ENCODE data around the gene CFAP97D1.

Gene CFAP97D1

GRCh38 chr17:43780135-43780534 is at the start of gene CFAP97D1:
Gene CFAP97D1, plus strand, starts transcription at chr17:43780435. Its CDS starts 28 bp downstream, at chr17:43780463.
- no peak for DNase-seq

GRCh38 chr17:43732958-43733357 is 47.3 kb upstream of the CFAP97D1 start:
- no peak for DNase-seq

- no peak for DNase-seq
Observed at GRCh38 chr17:43733956-43734355, 46.3 kb upstream of the CFAP97D1 start.

GRCh38 chr17:43734376-43734775 is 45.9 kb upstream of the CFAP97D1 start:
- DNase-seq: no peak

- no peak for DNase-seq
Observed at GRCh38 chr17:43736389-43736788, 43.8 kb upstream of the CFAP97D1 start.

GRCh38 chr17:43737722-43738121 is 42.5 kb upstream of the CFAP97D1 start:
- DNase-seq: no peak

- DNase-seq: no peak
Observed at GRCh38 chr17:43740541-43740940, 39.7 kb upstream of the CFAP97D1 start.

- no peak for DNase-seq
Observed at GRCh38 chr17:43741636-43742035, 38.6 kb upstream of the CFAP97D1 start.

- DNase-seq: no peak
Observed at GRCh38 chr17:43745541-43745940, 34.7 kb upstream of the CFAP97D1 start.

- no peak for DNase-seq
Observed at GRCh38 chr17:43750153-43750552, 30.1 kb upstream of the CFAP97D1 start.

- DNase-seq: no peak
Observed at GRCh38 chr17:43753493-43754129, 26.6 kb upstream of the CFAP97D1 start.

GRCh38 chr17:43754947-43755346 is 25.3 kb upstream of the CFAP97D1 start:
- DNase-seq: no peak

GRCh38 chr17:43755389-43755875 is 24.8 kb upstream of the CFAP97D1 start:
- DNase-seq: peak; percentile 8 to 27

- DNase-seq: no peak
Observed at GRCh38 chr17:43756201-43756600, 24.0 kb upstream of the CFAP97D1 start.

- DNase-seq: no peak
Observed at GRCh38 chr17:43757171-43757660, 23.0 kb upstream of the CFAP97D1 start.

GRCh38 chr17:43758086-43758485 is 22.1 kb upstream of the CFAP97D1 start:
- DNase-seq: no peak

GRCh38 chr17:43758497-43759174 is 21.6 kb upstream of the CFAP97D1 start, which contains the start of gene SOST:
Gene SOST, minus strand, starts transcription at chr17:43758791. Its CDS starts 50 bp downstream, at chr17:43758741.
- DNase-seq: no peak

GRCh38 chr17:43759836-43760235 is 20.4 kb upstream of the CFAP97D1 start:
- no peak for DNase-seq

GRCh38 chr17:43760254-43760852 is 19.9 kb upstream of the CFAP97D1 start:
- peak; percentile 96 to 97 for DNase-seq

- DNase-seq: peak; percentile 66 to 69
Observed at GRCh38 chr17:43766413-43767052, 13.7 kb upstream of the CFAP97D1 start.

GRCh38 chr17:43767053-43767712 is 13.1 kb upstream of the CFAP97D1 start:
- DNase-seq: no peak

- DNase-seq: no peak
Observed at GRCh38 chr17:43767713-43768059, 12.5 kb upstream of the CFAP97D1 start.

GRCh38 chr17:43768382-43768781 is 11.9 kb upstream of the CFAP97D1 start:
- no peak for DNase-seq

Data from activated CD4-positive, alpha-beta T cell treated with anti-CD3 and anti-CD28 coated beads, Interleukin-2, amount 50 U/mL, for 48 hours (primary cell).